SJSA1 (cell line): Measurements from ENCODE around the gene CST8. TPM values are rescaled to one million over a fixed set of nuclear protein-coding genes. Genes with fewer than 3 reads are reported as not detected.

Experiments used
- DNase-seq, 2 experiments: peaks; one replicate each; pipeline ENCODE4 v3.0.0-alpha.2; 2015 to 2020; ENCODE audit warnings: low spot score in 2 of 2, low read depth in 1 of 2
- H3K27ac ChIP-seq: fragments of 250-450 bp; sonication (Bioruptor Pico); 2 replicates; pipeline ENCODE4 v1.5.1; 2020; ENCODE audit warnings: mild to moderate bottlenecking, moderate library complexity
- H3K27me3 ChIP-seq: fragments of 250-450 bp; sonication (Bioruptor Pico); replicated peaks from 2 replicates; pipeline ENCODE4 v1.5.1; 2020; ENCODE audit warnings: mild to moderate bottlenecking, moderate library complexity
- H3K36me3 ChIP-seq: fragments of 250-450 bp; sonication (Bioruptor Pico); 2 replicates; pipeline ENCODE4 v1.5.1; 2020; ENCODE audit warnings: mild to moderate bottlenecking
- H3K4me1 ChIP-seq: fragments of 250-450 bp; sonication (Bioruptor Pico); replicated peaks from 2 replicates; pipeline ENCODE4 v1.6.1; 2021; ENCODE audit warnings: mild to moderate bottlenecking
- H3K4me3 ChIP-seq: fragments of 250-450 bp; sonication (Bioruptor Pico); 2 replicates; pipeline ENCODE4 v1.5.1; 2020; ENCODE audit warnings: mild to moderate bottlenecking
- H3K9me3 ChIP-seq: fragments of 250-450 bp; sonication (Bioruptor Pico); replicated peaks from 2 replicates; pipeline ENCODE4 v1.5.1; 2020; ENCODE audit warnings: mild to moderate bottlenecking
- total RNA-seq: library from RNA; depleted of rRNA; stranded (reverse); fragments of >200 nt; shearing (Covaris generic); gene quantifications from 2 replicates; pipeline ENCODE4 v1.2.3, GENCODE V29; 2014; rRNA removed

CST8 gene
- total RNA-seq, result not detected in 2 replicates

GRCh38 chr20:23490817-23491216 is at the start of gene CST8:
CST8 (plus strand) TSS chr20:23491117; CDS start chr20:23491668, 551 bp downstream.
- Histone ChIP-seq H3K36me3 (no peaks in the 10 kb centered on the region), H3K27ac (no peak within 1 kb of the TSS), H3K27me3 (no peaks in the 10 kb centered on the region), H3K4me1 (no peaks in the 10 kb centered on the region), H3K9me3 (no peaks in the 10 kb centered on the region), H3K4me3 (no peak within 1 kb of the TSS)
- DNase-seq, result no peak

- peak; percentile 52 to 68 for DNase-seq
- Histone ChIP-seq H3K27me3 (no peaks in the 10 kb centered on the region), H3K4me1 (peaks cover 9% of the 10 kb centered on the region)
Measured at GRCh38 chr20:23441850-23442313, 49.0 kb upstream of the CST8 start.

DNA sequence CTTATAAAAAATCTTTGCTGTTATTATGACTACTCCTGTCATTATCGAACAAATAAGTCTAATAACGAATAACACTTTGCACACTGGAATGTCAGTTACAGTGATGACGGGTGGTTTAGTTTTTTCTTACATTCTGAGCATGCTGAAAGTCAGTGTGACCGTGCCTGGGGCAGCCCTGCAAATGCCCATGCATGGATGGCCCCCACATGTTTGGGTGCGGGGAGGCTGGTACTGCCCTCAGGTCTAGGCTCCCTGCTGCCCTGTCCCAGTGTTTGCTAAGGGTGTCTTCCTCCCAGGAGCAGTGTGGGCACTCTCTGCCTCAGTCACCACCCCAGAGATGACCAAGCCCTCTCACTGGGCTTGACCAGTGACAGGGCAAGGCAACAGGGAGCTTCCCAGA is 48.5 kb upstream of the CST8 start:
- peaks cover 9% of the 10 kb centered on the region for H3K4me1 ChIP-seq
- DNase-seq, result no peak
- H3K36me3 ChIP-seq, result no peaks in the 10 kb centered on the region
- H3K27ac ChIP-seq, result no peak overlapping the region
- H3K27me3 ChIP-seq, result no peaks in the 10 kb centered on the region
- H3K9me3 ChIP-seq, result no peaks in the 10 kb centered on the region
- H3K4me3 ChIP-seq, result no peak overlapping the region

More at GRCh38 chr20:23441850-23442313, 49.0 kb upstream of the CST8 start:
- H3K4me3 ChIP-seq, result no peak overlapping the region
- H3K36me3 ChIP-seq, result no peaks in the 10 kb centered on the region
- H3K9me3 ChIP-seq, result no peaks in the 10 kb centered on the region
- H3K27ac ChIP-seq, result no peak overlapping the region

DNA sequence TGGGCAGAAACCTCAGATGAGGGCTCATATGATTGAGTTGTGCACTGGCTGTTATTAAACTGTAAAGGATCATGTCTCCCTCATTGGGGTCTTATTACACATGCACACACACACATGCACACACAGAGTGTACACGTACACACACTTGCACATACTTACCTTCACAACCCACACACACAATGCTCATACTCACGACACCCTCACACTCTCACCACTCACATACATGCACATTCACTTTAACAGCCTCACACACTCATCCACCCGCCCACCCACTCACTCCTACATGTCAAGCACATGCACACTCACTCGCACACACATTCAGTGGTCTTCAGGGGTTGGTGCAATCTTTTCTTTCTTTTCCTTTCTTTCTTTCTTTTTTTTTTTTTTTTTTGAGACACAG is 46.1 kb upstream of the CST8 start:
- Histone ChIP-seq H3K9me3 (no peaks in the 10 kb centered on the region), H3K27me3 (no peaks in the 10 kb centered on the region), H3K36me3 (no peaks in the 10 kb centered on the region), H3K4me3 (no peak overlapping the region), H3K4me1 (peaks cover 9% of the 10 kb centered on the region), H3K27ac (no peak overlapping the region)
- DNase-seq, result no peak

- peaks cover 9% of the 10 kb centered on the region for H3K4me1 ChIP-seq
- peak; percentile 58 to 60 for DNase-seq
Measured at GRCh38 chr20:23445596-23446217, 45.2 kb upstream of the CST8 start.

DNA sequence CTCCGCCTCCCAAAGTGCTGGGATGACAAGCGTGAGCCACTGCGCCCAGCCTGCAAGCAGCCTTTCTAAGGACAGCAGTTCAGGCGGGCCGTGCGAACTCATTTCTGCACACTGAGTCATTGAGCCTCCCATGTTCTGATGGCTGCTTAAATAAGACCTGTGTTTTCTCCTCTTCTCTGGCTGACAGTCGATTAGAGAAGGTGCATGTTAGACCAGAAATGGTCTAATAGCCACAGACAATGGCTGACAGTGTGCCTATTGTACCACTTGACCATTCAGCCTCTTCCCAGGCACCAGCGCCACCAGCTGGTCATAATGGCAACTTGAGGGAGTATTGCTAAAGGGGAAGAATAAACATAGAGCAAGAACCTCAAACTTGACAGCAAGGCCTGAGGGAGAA is 44.4 kb upstream of the CST8 start:
- H3K27me3 ChIP-seq, result 0 out of 2 replicates have a peak, but pooled peaks cover 3% of the 10 kb centered on the region
- H3K4me3 ChIP-seq, result no peak overlapping the region
- no peaks in the 10 kb centered on the region for H3K9me3 ChIP-seq
- no peak overlapping the region for H3K27ac ChIP-seq
- no peaks in the 10 kb centered on the region for H3K36me3 ChIP-seq
- peak; percentile 42 to 56 for DNase-seq
- H3K4me1 ChIP-seq, result peaks cover 9% of the 10 kb centered on the region

More at GRCh38 chr20:23445596-23446217, 45.2 kb upstream of the CST8 start:
- 0 out of 2 replicates have a peak, but pooled peaks cover 3% of the 10 kb centered on the region for H3K27me3 ChIP-seq
- H3K9me3 ChIP-seq, result no peaks in the 10 kb centered on the region
- H3K4me3 ChIP-seq, result no peak overlapping the region
- H3K27ac ChIP-seq, result no peak overlapping the region
- H3K36me3 ChIP-seq, result no peaks in the 10 kb centered on the region

DNA sequence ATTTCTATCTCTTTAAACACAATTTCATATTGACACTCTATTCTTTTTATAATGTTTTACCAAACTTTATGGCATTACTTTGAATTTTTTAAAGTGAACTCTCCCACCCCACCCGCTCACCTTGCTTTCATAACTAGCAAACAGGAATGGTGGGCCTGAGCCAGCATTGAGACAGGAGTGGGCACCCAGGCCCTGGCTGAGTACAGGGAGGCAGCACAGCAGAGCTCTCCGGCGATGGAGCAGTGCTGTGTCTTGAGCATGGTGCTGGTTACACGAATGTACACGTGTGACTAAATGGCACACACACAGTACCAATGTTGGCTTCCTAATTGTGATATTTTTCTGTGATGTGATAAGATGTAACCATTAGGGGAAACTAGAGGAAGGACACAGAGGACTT is 42.8 kb upstream of the CST8 start:
- H3K9me3 ChIP-seq, result no peaks in the 10 kb centered on the region
- no peak for DNase-seq
- H3K27me3 ChIP-seq, result 0 out of 2 replicates have a peak, but pooled peaks cover 3% of the 10 kb centered on the region
- no peak overlapping the region for H3K27ac ChIP-seq
- H3K4me1 ChIP-seq, result peaks cover 9% of the 10 kb centered on the region
- no peaks in the 10 kb centered on the region for H3K36me3 ChIP-seq
- H3K4me3 ChIP-seq, result no peak overlapping the region

DNA sequence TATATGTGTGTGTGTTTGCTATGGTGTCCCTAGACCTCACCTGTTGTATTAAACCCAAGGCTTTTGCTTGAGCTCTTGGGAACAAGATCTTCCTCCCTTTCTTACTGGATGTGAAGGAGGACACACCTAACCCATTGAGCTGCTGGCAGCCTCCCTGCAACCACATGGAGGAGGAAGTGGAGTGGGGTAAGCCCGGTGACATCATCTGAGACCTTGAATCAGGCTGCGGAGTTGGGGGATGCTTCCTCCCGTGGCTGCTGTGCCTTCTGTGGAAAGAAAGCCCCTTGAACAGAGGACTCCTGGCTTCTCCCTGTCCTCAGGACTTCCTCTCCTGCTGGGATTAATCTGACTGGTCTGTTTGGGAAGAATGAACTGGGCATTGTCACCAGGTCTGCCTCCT is 41.5 kb upstream of the CST8 start:
- no peak overlapping the region for H3K4me3 ChIP-seq
- peaks cover 9% of the 10 kb centered on the region for H3K4me1 ChIP-seq
- 0 out of 2 replicates have a peak, but pooled peaks cover 3% of the 10 kb centered on the region for H3K27me3 ChIP-seq
- DNase-seq, result peak in 1 of 2 experiments; percentile 25
- no peaks in the 10 kb centered on the region for H3K9me3 ChIP-seq
- no peak overlapping the region for H3K27ac ChIP-seq
- H3K36me3 ChIP-seq, result no peaks in the 10 kb centered on the region

- no peak overlapping the region for H3K27ac ChIP-seq
- H3K4me1 ChIP-seq, result peaks cover 7% of the 10 kb centered on the region
- 0 out of 2 replicates have a peak, but pooled peaks cover 3% of the 10 kb centered on the region for H3K27me3 ChIP-seq
- no peaks in the 10 kb centered on the region for H3K36me3 ChIP-seq
- no peaks in the 10 kb centered on the region for H3K9me3 ChIP-seq
- H3K4me3 ChIP-seq, result no peak overlapping the region
- no peak for DNase-seq
Measured at GRCh38 chr20:23450877-23451276, 40.0 kb upstream of the CST8 start.

DNA sequence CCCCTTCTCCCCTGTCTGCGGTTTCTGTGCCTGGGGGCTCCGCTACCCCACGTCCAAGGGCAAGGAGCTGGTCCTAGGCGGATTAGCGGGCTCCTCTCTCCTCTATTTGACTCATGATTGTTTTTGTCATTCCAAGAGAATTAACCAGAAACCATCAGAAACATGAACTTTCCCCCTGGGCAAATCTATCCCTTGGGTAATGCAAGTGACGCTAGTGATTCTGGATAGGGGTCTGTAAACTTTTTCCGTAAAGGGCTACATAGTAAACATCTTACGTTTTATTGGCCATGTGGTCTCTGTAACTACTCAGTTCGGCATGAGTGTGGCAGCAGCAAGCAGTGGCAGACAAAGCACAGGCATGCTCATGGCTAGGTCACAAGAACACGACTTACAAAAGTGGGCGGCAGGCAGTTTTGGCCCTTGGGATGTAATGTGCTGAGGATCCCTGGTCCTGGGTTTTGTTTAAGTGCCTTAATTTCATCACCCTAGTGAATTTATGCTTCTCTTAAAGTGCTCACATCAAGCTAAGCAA is 38.9 kb upstream of the CST8 start:
- 0 out of 2 replicates have a peak, but pooled peaks cover 3% of the 10 kb centered on the region for H3K27me3 ChIP-seq
- H3K4me3 ChIP-seq, result no peak overlapping the region
- H3K4me1 ChIP-seq, result no peaks in the 10 kb centered on the region
- H3K9me3 ChIP-seq, result no peaks in the 10 kb centered on the region
- no peak overlapping the region for H3K27ac ChIP-seq
- no peaks in the 10 kb centered on the region for H3K36me3 ChIP-seq
- DNase-seq, result no peak

DNA sequence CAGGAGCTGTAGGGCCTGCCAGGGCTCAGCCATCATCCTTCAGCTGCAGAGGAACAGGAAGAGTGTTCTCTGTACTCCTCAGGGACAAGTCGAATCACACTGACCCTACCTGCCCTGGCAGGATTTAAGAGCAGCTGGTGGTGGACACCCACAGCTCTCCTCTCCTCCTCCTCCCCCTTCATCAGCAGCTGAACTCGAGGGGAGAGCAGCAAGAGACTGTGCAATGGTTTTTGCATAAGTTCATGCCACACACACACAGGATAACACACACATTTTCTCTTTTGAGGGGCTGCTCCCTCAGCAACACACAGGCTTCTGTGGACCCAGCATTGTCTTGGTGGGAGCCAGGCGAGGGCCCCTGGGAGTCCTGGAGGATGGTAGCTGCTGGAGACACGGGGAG is 38.1 kb upstream of the CST8 start, which contains the start of gene CST11:
Gene CST11, minus strand, starts transcription at position 101 of the 400 bp plus-strand sequence. Its CDS starts 65 bp downstream, at position 36.
- H3K36me3 ChIP-seq, result no peaks in the 10 kb centered on the region
- no peak within 1 kb of the TSS for H3K4me3 ChIP-seq
- DNase-seq, result peak in 1 of 2 experiments; percentile 22
- H3K4me1 ChIP-seq, result no peaks in the 10 kb centered on the region
- no peak within 1 kb of the TSS for H3K27ac ChIP-seq
- H3K27me3 ChIP-seq, result 0 out of 2 replicates have a peak, but pooled peaks cover 3% of the 10 kb centered on the region
- no peaks in the 10 kb centered on the region for H3K9me3 ChIP-seq

GRCh38 chr20:23453549-23454543 is 37.1 kb upstream of the CST8 start:
- H3K27ac ChIP-seq, result no peak overlapping the region
- DNase-seq, result peak in 1 of 2 experiments; percentile 22
- no peaks in the 10 kb centered on the region for H3K9me3 ChIP-seq
- H3K27me3 ChIP-seq, result 0 out of 2 replicates have a peak, but pooled peaks cover 3% of the 10 kb centered on the region
- no peaks in the 10 kb centered on the region for H3K36me3 ChIP-seq
- H3K4me1 ChIP-seq, result no peaks in the 10 kb centered on the region
- no peak overlapping the region for H3K4me3 ChIP-seq

DNA sequence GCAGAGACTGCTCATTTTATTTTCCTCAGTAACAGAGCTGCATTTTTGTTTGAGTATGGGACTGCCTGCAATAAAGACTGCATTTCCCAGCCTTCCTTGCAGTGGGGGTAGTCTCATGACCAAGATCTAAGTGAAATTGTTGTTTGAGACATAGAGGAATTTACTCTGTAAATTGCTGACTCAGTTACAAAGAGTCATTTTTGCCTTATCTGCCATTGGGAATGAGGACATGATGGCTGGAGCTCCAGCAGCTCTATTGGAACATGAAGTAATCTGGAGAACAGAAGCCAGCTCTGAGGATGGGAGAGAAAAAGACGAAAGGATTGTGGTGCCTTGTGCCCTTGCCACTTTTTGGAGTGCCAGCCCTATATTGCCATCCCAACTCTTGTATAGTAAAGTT is 36.1 kb upstream of the CST8 start:
- no peak overlapping the region for H3K4me3 ChIP-seq
- H3K36me3 ChIP-seq, result no peaks in the 10 kb centered on the region
- DNase-seq, result no peak
- no peak overlapping the region for H3K27ac ChIP-seq
- no peaks in the 10 kb centered on the region for H3K4me1 ChIP-seq
- H3K9me3 ChIP-seq, result no peaks in the 10 kb centered on the region
- 0 out of 2 replicates have a peak, but pooled peaks cover 3% of the 10 kb centered on the region for H3K27me3 ChIP-seq
